Measurements from ENCODE around the gene FES.

FES gene

GRCh38 chr15:90933301-90933700, 49.0 kb downstream of the FES start:
- no peak for DNase-seq

GRCh38 chr15:90934256-90934948, 50.1 kb downstream of the FES start:
- peak; percentile 84 for DNase-seq

GRCh38 chr15:90934949-90935751, 50.8 kb downstream of the FES start, which contains the start of gene UNC45A:
Gene UNC45A, plus strand, starts transcription at chr15:90935285. Its CDS starts 40 bp downstream, at chr15:90935325.
- peak; percentile 87 for DNase-seq

GRCh38 chr15:90936823-90937222, 52.5 kb downstream of the FES start:
- no peak for DNase-seq

GRCh38 chr15:90938261-90938660, 54.0 kb downstream of the FES start:
- DNase-seq: no peak

GRCh38 chr15:90939756-90940155, 55.5 kb downstream of the FES start:
- DNase-seq: no peak

- no peak for DNase-seq
These were observed 56.7 kb downstream of the FES start for GRCh38 chr15:90941038-90941437.

GRCh38 chr15:90942354-90943120, 58.2 kb downstream of the FES start:
- no peak for DNase-seq

GRCh38 chr15:90945091-90945490, 60.8 kb downstream of the FES start:
- no peak for DNase-seq
